Stimulated activated CD4-positive, alpha-beta T cell treated with anti-CD3 and anti-CD28 coated beads, Interleukin-12 subunit alpha, Interleukin-12 subunit beta, amount 100 ng/mL, for 24 hours (primary cell): ENCODE measurements around the gene DGCR2.
A peak's percentile ranks its signal among the peaks of the same experiment; 100 is the strongest.
"Not testable (repeated sequence)": the region's sequence is repeated elsewhere in the genome, so short reads cannot be mapped to it uniquely, and the experiment has no call there.

Experiments
- DNase-seq, 2 experiments: peaks; one replicate each; pipeline ENCODE4 v3.0.0-alpha.2; 2020; ENCODE audit warnings: low read depth in 2 of 2

DGCR2 gene

GRCh38 chr22:19011075-19011474, 111.1 kb downstream of the DGCR2 start:
- DNase-seq: no peak

GRCh38 chr22:19005905-19006304, 116.3 kb downstream of the DGCR2 start:
- DNase-seq: no peak

- no peak for DNase-seq
Measured at GRCh38 chr22:19004471-19004870, 117.7 kb downstream of the DGCR2 start.

DNA sequence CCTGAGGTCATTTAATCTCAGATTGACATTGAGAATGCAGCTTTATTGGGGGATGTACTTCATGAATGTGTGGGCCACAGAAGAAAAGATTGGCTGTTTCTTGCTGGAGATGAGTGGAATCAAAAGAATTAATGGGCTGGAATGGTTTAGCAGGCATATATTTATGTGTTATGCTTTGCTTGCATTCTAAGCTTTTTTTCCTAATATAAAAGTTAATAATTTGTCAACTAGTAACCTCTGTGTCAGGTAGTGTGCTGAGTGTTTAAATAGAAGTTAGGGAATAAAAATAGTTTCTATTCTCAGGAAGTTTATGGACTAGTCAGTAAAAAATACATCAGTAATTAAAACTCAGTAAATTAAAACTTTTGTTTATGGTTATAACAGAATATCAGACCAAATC, 118.7 kb downstream of the DGCR2 start:
- DNase-seq: no peak

DNA sequence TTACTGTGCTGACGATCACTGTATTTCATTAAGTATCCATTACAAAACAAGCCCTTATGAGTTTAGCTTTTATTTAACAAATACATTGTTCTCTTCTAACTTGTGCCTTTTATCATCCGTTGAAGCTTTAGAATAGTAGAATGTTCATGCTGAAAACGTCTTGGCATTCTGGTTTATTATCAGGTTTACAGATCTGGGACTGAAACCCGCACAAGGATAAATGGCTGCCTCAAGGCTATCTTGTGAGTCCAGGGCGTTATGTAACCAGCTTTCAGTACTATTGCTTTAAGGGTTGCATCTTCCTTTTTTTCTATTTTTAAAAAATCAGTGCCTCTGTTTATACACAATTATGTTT, 119.6 kb downstream of the DGCR2 start:
- no peak for DNase-seq

- no peak for DNase-seq
Measured at GRCh38 chr22:19001204-19001603, 121.0 kb downstream of the DGCR2 start.

- DNase-seq: not testable (repeated sequence)
Measured at GRCh38 chr22:19000106-19000505, 122.1 kb downstream of the DGCR2 start.

GRCh38 chr22:18999416-18999815, 122.8 kb downstream of the DGCR2 start:
- DNase-seq: no peak

DNA sequence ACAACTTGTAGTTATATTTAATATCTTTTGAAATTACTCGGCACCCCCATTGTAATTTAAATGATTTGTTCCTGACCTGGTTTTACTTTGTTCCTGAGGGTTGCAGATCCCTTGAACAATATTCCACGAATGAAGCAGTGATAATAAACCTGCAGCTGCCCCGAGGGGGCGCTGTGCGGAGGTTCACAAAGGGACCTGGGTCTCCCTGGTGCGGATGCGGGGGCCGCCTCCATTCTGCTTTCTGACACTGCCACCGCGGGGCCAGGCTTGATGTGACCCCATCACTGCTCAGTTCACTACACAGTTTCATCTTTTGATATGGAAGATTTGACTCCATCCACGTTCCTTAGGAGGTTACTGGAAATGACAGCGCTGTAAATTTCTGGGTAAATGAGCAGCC, 123.2 kb downstream of the DGCR2 start:
- DNase-seq: peak in 1 of 2 experiments; percentile 6

- DNase-seq: no peak
Measured at GRCh38 chr22:18997925-18998315, 124.3 kb downstream of the DGCR2 start.

DNA sequence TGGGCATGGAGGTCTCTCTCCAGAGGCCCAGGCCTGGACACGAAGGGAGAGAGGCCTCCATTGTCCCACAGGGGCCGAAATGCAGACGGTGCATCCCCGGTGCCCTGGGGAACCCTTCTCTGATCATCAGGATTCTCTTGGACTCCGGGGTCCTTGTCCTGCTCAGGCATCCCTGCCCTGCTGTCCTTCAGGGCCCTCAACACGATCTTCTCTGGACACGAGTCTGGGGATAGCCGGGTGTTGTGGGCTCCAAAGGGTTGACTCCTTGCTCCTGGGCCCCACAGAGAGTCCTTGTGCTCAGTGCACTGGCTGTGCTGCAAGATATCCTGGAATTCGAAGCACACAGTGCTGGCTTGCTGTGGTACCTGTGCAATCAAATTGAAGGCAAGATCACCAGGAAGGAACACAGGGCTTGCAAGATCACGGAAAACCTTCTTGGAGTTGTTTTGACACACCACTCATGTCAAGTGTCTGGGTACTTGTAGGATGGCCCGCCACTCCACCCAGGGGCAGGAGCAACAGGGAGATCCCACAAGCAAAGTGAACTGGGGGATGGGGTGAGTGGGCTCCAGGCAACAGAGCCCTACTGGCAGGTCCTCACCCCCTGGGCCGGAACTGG, 124.8 kb downstream of the DGCR2 start:
- DNase-seq: no peak

GRCh38 chr22:18996376-18996900, 125.8 kb downstream of the DGCR2 start:
- DNase-seq: no peak

DNA sequence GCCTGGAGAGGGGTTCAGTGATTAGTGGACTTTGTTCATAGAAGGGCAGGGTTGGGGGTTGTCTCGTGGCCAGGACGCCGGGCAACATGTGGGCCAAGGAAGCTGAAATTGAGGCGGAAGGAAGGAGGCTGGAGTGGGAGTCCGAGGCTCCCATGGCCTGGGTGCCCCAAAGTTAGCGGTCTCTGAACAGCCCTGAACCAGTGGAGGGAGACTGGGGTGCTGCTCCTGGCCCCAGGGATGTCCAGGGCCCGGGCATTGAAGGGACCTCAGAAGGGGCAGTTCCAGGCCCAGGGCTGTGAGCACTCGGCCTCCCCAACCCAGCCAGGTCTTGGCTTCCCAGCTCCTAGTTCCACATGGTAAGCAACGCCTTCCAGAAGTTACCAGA, 126.9 kb downstream of the DGCR2 start:
- no peak for DNase-seq

GRCh38 chr22:18994701-18995326, 127.4 kb downstream of the DGCR2 start:
- no peak for DNase-seq

DNA sequence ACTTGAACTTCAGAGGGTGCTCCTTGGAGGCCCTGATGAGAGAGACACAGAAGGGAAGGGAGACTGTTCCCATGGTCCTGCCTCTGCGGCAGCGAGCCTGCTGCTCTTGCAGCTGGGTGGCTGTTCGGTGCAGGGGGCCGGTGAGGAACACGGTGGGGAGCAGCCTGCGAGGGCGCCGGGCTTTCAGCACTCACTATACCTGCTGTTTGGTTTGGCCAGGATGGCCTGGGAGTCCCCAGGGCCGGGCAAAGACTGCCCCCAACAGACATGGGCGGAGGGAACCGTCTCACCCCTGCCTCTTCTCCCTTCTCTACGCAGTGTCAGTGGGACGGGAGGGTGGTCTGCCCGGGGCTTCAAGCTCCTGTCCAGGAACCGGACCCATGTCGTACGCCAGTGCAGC, 128.2 kb downstream of the DGCR2 start:
- DNase-seq: no peak

DNA sequence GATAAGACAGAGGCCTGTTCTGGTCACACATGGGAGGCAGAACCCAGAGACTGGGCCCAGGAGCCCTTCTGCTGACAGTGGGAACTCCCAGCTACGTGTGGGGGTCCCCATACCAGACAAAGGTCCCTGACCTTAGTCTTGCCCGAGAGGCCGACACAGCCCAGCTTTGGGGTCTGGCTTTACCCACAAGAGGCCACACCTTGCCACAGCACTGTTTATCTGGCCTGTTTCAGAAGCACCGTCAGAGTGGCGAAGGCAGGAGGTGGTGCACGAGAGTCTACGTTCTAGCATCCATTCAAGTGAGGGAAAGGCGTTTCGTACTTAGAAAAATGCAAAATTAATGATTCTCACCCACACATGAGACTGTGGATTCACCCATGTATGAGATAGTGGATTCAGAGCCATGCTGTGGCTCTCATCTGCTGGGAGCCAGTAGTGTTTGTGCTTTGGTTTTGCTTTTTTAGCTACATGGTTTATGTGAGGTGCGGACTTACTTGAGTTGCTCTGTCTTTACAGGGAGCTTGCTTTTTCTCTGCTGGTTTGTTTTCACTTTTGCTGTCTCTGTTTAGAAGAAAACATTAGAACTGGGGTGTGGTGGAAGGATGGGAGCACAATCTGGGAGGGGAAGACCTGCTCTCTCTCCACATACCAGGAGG, 129.5 kb downstream of the DGCR2 start:
- no peak for DNase-seq

- DNase-seq: no peak
Measured at GRCh38 chr22:18991821-18992442, 130.3 kb downstream of the DGCR2 start.

DNA sequence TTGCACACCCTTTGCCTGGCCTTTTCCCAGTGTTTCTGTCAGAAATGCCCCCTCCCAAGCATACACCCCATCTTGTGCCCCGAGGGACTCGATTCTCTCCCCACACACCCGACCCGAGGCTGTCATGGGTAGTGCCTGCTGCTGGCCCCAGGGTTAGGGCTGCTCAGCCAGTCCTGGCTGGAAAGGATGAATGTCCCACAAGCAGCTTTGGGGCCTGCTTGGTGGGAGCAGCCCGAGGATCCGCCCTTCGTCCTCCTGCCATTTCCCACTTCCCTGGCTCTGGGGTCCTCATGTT, 131.1 kb downstream of the DGCR2 start:
- DNase-seq: no peak

DNA sequence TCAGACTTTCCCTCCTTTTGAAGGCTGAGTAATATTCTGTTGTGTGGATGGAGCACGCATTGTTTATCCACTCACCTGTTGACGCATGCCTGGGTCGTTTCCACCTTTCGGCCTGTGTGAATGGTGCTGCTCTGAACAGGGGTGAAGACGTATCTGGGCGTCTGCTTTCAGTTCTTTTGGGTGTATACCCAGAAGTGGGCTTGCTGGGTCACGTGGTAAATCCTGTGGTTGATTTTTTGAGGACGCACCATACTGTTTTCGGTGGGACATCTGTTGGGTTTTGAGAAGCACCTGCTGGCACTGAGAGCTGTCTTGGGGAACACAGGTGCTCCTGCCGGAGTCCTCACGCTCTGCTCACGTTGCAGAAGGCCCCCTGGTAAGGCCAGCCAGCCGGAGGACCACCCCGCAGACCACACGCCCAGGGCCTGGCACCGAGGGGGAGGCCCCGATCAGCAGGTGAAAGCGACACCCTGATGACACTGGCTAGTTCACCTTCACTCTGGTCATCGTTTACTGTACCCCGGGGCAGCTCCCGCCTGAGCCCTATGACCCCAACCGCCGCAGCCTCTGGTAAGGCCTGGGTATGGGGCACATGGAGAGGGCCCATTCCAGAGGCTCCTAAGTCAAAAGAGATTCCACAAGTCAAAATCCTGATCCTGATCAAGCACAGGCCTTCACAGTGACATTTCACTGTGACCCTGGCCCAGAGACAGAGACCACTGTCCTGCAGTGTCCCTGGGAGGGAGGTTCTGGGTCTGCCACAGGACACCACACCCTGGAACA, 131.7 kb downstream of the DGCR2 start:
- no peak for DNase-seq

GRCh38 chr22:18988958-18989357, 133.3 kb downstream of the DGCR2 start:
- no peak for DNase-seq

- no peak for DNase-seq
Measured at GRCh38 chr22:18987765-18988164, 134.4 kb downstream of the DGCR2 start.

DNA sequence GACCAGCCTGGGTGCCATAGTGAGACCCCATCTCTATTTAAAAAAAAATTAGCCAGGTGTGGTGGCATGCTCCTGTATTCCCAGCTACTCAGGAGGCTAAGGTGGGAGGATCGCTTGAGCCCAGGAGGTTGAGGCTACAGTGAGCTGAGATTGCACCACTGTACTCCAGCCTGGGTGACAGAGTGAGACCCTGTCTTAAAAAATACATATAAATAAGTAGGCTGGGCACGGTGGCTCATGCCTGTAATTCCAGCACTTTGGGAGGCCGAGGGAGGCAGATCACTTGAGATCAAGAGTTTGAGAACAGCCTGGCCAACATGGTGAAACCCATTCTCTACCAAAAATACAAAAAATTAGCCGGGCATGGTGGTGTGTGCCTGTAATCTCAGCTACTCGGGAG, 135.1 kb downstream of the DGCR2 start:
- not testable (repeated sequence) for DNase-seq
